HT-29 (cell line): Measurements from ENCODE around the gene RNF220. TPM values are rescaled to one million over a fixed set of nuclear protein-coding genes. Genes with fewer than 3 reads are reported as not detected.
A peak's percentile ranks its signal among the peaks of the same experiment; 100 is the strongest.
"Not testable (repeated sequence)": the region's sequence is repeated elsewhere in the genome, so short reads cannot be mapped to it uniquely, and the experiment has no call there.

Experiments used
- DNase-seq: peaks from one replicate; pipeline ENCODE4 v3.0.0-alpha.2; 2015; ENCODE audit warnings: low spot score
- total RNA-seq: library from RNA; depleted of rRNA; stranded (reverse); fragments of >200 nt; shearing (Covaris generic); gene quantifications from 2 replicates; pipeline ENCODE4 v1.2.3, GENCODE V29; 2014

The RNF220 gene
- total RNA-seq, 1 experiment from 2014 or later, result 152 TPM

GRCh38 chr1:44485934-44486460, 80.9 kb downstream of the RNF220 start:
- DNase-seq, result no peak

- DNase-seq, result no peak
Measured at GRCh38 chr1:44489481-44489880, 84.4 kb downstream of the RNF220 start.

GRCh38 chr1:44496541-44497171, 91.6 kb downstream of the RNF220 start:
- DNase-seq, result no peak

- no peak for DNase-seq
Measured at GRCh38 chr1:44497422-44498170, 92.5 kb downstream of the RNF220 start.

GRCh38 chr1:44499306-44499705, 94.3 kb downstream of the RNF220 start:
- DNase-seq, result no peak

- DNase-seq, result peak; percentile 15
Measured at GRCh38 chr1:44500181-44501046, 95.4 kb downstream of the RNF220 start.

GRCh38 chr1:44501047-44501890, 96.2 kb downstream of the RNF220 start:
- DNase-seq, result no peak

- DNase-seq, result not testable (repeated sequence)
Measured at GRCh38 chr1:44502823-44503222, 97.8 kb downstream of the RNF220 start.

GRCh38 chr1:44503625-44504024, 98.6 kb downstream of the RNF220 start:
- DNase-seq, result no peak

GRCh38 chr1:44505210-44505993, 100.3 kb downstream of the RNF220 start:
- no peak for DNase-seq

- DNase-seq, result no peak
Measured at GRCh38 chr1:44507490-44508396, 102.7 kb downstream of the RNF220 start.

GRCh38 chr1:44508397-44508745, 103.3 kb downstream of the RNF220 start:
- DNase-seq, result no peak

- DNase-seq, result no peak
Measured at GRCh38 chr1:44511363-44511762, 106.3 kb downstream of the RNF220 start.

GRCh38 chr1:44511769-44512168, 106.7 kb downstream of the RNF220 start:
- DNase-seq, result no peak

GRCh38 chr1:44512313-44512885, 107.3 kb downstream of the RNF220 start:
- DNase-seq, result no peak

GRCh38 chr1:44513111-44513510, 108.1 kb downstream of the RNF220 start:
- DNase-seq, result no peak

GRCh38 chr1:44514673-44515072, 109.6 kb downstream of the RNF220 start:
- no peak for DNase-seq

- no peak for DNase-seq
Measured at GRCh38 chr1:44515416-44515815, 110.4 kb downstream of the RNF220 start.
